ENCODE results near the gene INKA2. TPM values are rescaled to one million over a fixed set of nuclear protein-coding genes. Genes with fewer than 3 reads are reported as not detected.

INKA2 gene
- total RNA-seq, 1 experiment from 2014 or later: 3.5 TPM

DNA sequence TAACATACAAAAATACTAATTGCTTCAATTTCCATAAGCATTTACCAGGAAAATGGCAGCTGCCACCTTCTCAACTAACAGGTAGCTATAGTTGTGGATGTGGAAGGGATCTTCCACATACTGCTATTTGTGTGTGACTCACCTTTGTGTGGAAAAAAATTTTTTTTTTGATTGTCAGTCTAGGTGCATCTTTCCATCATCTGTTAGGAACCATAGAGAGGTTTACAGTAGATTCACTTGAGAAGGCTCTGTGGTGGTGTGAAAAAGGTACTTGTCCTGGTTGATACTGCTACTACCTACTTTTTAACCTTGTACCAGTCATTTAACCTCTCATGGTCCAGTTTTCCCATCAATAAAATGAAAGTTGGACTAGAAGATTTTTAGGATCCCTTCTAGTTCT is 29.4 kb upstream of the INKA2 start:
- intact Hi-C loops (cut with micrococcal nuclease): loop anchor here (1.0 to 10.0 kb wide), 5 partner anchors 53 to 287 kb away; no protein-coding TSS in a partner anchor
- H3K9me3 Mint-ChIP-seq (ENCODE audit: unreplicated experiment): no peaks in the 10 kb centered on the region
- no peaks in the 10 kb centered on the region for H3K4me1 Mint-ChIP-seq (ENCODE audit: insufficient read depth, unreplicated experiment)
- no TSS peak for BruUV-seq (replicated peaks)
- TF ChIP-seq, protein P1, sequence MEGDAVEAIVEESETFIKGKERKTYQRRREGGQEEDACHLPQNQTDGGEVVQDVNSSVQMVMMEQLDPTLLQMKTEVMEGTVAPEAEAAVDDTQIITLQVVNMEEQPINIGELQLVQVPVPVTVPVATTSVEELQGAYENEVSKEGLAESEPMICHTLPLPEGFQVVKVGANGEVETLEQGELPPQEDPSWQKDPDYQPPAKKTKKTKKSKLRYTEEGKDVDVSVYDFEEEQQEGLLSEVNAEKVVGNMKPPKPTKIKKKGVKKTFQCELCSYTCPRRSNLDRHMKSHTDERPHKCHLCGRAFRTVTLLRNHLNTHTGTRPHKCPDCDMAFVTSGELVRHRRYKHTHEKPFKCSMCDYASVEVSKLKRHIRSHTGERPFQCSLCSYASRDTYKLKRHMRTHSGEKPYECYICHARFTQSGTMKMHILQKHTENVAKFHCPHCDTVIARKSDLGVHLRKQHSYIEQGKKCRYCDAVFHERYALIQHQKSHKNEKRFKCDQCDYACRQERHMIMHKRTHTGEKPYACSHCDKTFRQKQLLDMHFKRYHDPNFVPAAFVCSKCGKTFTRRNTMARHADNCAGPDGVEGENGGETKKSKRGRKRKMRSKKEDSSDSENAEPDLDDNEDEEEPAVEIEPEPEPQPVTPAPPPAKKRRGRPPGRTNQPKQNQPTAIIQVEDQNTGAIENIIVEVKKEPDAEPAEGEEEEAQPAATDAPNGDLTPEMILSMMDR (IDR thresholded peaks at IDR 0.05; ENCODE audit: unreplicated experiment): no peak
- CTCF ChIA-PET: interaction anchor here (0.8 to 8.4 kb wide), 24 partner anchors 8 to 421 kb away, joined by 3 to 73 read pairs (median 4); partner anchors contain the start of genes INKA2 and KCND3
- POLR2A ChIA-PET: interaction anchor here (0.7 to 4.0 kb wide), 6 partner anchors 13 to 260 kb away, joined by 3 to 23 read pairs (median 4); partner anchors contain the start of genes DDX20 and INKA2
- no peak overlapping the region for H3K27ac Mint-ChIP-seq (ENCODE audit: low read depth, unreplicated experiment)
- H3K36me3 Mint-ChIP-seq (ENCODE audit: insufficient read depth, unreplicated experiment): peaks cover 45% of the 10 kb centered on the region
- H3K27me3 Mint-ChIP-seq (ENCODE audit: insufficient read depth, unreplicated experiment): no peaks in the 10 kb centered on the region
- DNase-seq (ENCODE audit: unreplicated experiment): no peak
- H3K4me3 Mint-ChIP-seq (ENCODE audit: unreplicated experiment): no peak overlapping the region

DNA sequence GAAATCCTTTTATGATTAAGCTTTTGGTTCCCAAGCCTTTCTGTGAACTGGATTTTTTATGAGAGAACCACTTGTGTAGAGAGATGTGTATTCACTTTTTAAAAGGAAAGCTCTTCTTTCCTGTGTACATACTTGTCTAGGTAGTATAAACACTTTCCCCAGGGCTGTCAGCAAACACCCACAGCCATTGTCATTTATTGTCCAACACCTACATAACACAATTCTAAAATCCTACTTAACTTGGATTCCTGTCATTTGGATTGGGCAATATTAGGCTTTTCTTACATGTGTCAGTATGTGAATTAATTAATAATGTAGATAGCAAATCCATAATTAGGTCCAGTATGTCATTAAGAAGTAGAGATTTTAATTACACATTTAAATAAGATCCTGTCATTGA is 28.8 kb upstream of the INKA2 start:
- Mint-ChIP-seq H3K27me3 (ENCODE audit: insufficient read depth, unreplicated experiment) (no peaks in the 10 kb centered on the region), H3K4me3 (ENCODE audit: unreplicated experiment) (no peak overlapping the region), H3K4me1 (ENCODE audit: insufficient read depth, unreplicated experiment) (no peaks in the 10 kb centered on the region), H3K9me3 (ENCODE audit: unreplicated experiment) (no peaks in the 10 kb centered on the region), H3K36me3 (ENCODE audit: insufficient read depth, unreplicated experiment) (peaks cover 51% of the 10 kb centered on the region), H3K27ac (ENCODE audit: low read depth, unreplicated experiment) (no peak overlapping the region)
- no peak for DNase-seq (ENCODE audit: unreplicated experiment)
- no TSS peak for BruUV-seq (replicated peaks)
- intact Hi-C loops (cut with micrococcal nuclease): loop anchor here (10.0 kb wide), 1 partner anchor 113 kb away; no protein-coding TSS in a partner anchor
- TF ChIP-seq, protein P1 (IDR thresholded peaks at IDR 0.05; ENCODE audit: unreplicated experiment): no peak
- ChIA-PET CTCF (interaction anchor here (0.8 to 8.4 kb wide), 12 partner anchors 8 to 286 kb away, joined by 3 to 73 read pairs (median 6); partner anchors contain the start of genes INKA2 and KCND3), POLR2A (interaction anchor here (0.7 to 4.0 kb wide), 5 partner anchors 12 to 260 kb away, joined by 3 to 23 read pairs (median 5); partner anchors contain the start of genes DDX20 and INKA2)

DNA sequence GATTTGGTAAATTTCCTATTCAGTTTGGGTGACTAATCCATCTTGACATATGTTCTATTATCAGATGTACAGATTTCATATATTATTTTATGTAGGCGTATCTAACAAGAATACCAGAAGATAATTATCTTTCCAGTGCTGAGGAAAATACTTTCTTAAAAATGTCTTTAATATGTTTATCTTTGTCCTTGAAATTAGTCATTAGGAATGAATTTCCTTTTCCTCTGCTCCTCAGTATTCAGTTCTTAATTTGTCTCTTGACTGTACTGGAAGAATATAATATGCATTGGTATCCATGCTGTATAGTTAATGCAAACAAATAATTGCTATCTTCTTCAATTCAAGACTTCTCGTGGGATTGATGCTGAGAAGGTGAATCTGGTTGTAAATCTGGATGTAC is 23.1 kb upstream of the INKA2 start:
- intact Hi-C loops (cut with micrococcal nuclease): loop anchor here (10.0 kb wide), 1 partner anchor 108 kb away; no protein-coding TSS in a partner anchor
- no TSS peak for BruUV-seq (replicated peaks)
- ChIA-PET POLR2A (no interaction called here), CTCF (interaction anchor here (0.7 to 8.4 kb wide), 5 partner anchors 24 to 319 kb away, joined by 3 to 73 read pairs (median 3); no protein-coding TSS in a partner anchor)
- no peak overlapping the region for H3K27ac Mint-ChIP-seq (ENCODE audit: low read depth, unreplicated experiment)
- H3K27me3 Mint-ChIP-seq (ENCODE audit: insufficient read depth, unreplicated experiment): no peaks in the 10 kb centered on the region
- H3K36me3 Mint-ChIP-seq (ENCODE audit: insufficient read depth, unreplicated experiment): peaks cover 97% of the 10 kb centered on the region
- H3K4me3 Mint-ChIP-seq (ENCODE audit: unreplicated experiment): no peak overlapping the region
- no peaks in the 10 kb centered on the region for H3K4me1 Mint-ChIP-seq (ENCODE audit: insufficient read depth, unreplicated experiment)
- H3K9me3 Mint-ChIP-seq (ENCODE audit: unreplicated experiment): no peaks in the 10 kb centered on the region
- no peak for DNase-seq (ENCODE audit: unreplicated experiment)
- TF ChIP-seq, protein P1 (IDR thresholded peaks at IDR 0.05; ENCODE audit: unreplicated experiment): no peak

DNA sequence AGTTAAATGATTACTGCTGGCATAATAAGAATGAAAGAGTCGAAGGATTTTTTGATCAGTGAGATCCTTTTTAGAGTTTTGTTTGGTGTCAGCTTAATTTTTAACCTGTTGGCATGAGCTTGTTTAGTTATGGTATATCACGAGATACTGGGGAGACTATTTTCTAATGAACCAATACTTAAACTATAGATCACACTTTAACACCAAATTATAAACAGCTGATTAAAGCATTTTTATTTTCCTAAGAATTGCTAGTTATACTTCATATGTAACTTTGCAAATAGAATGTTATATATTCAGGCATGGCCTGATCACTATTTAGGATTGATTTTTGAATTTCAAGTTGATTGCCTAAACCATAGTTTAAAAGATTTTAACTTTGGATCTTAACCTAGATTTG is 22.5 kb upstream of the INKA2 start:
- Mint-ChIP-seq H3K4me3 (ENCODE audit: unreplicated experiment) (no peak overlapping the region), H3K27ac (ENCODE audit: low read depth, unreplicated experiment) (no peak overlapping the region), H3K4me1 (ENCODE audit: insufficient read depth, unreplicated experiment) (no peaks in the 10 kb centered on the region), H3K36me3 (ENCODE audit: insufficient read depth, unreplicated experiment) (peaks cover 91% of the 10 kb centered on the region), H3K27me3 (ENCODE audit: insufficient read depth, unreplicated experiment) (no peaks in the 10 kb centered on the region), H3K9me3 (ENCODE audit: unreplicated experiment) (no peaks in the 10 kb centered on the region)
- CTCF ChIA-PET: interaction anchor here (0.6 to 8.4 kb wide), 3 partner anchors 12 to 319 kb away, joined by 3 to 73 read pairs (median 4); no protein-coding TSS in a partner anchor
- no peak for DNase-seq (ENCODE audit: unreplicated experiment)
- TF ChIP-seq, protein P1 (IDR thresholded peaks at IDR 0.05; ENCODE audit: unreplicated experiment): no peak
- BruUV-seq (replicated peaks): no TSS peak
- POLR2A ChIA-PET: interaction anchor here (0.6 kb wide), 1 partner anchor 314 kb away, joined by 3 read pairs; no protein-coding TSS in a partner anchor
- intact Hi-C loops (cut with micrococcal nuclease): loop anchor here (10.0 kb wide), 1 partner anchor 107 kb away; no protein-coding TSS in a partner anchor
